Measurements from ENCODE around the gene MAD1L1. TPM values are rescaled to one million over a fixed set of nuclear protein-coding genes. Genes with fewer than 3 reads are reported as not detected.
"Not testable (repeated sequence)": the region's sequence is repeated elsewhere in the genome, so short reads cannot be mapped to it uniquely, and the experiment has no call there.

MAD1L1 gene
- total and polyA plus RNA-seq, 4 donors, result 29.3 to 44.1 (median 35.8) TPM

DNA sequence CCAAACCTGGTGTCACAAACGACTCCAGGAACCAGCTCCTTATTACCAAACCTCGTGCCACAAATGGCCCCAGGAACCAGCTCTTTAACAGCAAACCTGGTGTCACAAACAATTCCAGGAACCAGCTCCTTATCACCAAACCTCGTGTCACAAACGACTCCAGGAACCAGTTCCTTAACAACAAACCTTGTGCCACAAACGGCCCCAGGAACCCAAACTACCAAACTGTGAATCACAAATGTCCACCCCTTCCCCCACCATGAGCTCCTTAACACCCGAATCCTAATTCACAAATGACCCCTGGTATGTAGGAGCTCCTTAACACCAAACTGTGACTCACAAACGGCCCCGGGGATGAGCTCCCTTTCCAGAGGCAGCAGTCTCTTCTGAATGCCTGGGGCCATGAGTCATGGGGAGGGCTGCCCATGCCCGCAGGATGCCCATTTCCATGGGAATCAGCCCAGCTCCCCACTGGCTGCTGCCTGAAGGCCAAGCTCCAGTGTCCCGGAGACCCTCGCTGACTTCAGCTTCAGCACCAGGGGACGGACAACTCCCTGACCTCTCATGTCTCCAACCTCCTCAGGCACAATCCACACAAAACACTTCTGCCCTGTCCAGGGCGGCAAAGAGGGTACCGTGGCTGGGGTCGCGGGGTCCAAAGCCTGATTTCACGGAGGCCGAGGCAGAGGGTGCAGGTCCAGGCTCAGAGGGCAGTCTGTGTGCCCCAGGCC lies 349.5 kb downstream of the MAD1L1 start:
- H3K9me3 ChIP-seq (ENCODE audit: control insufficient read depth, insufficient read depth, low read length), result no peaks in the 10 kb centered on the region
- WGBS (ENCODE audit: insufficient coverage), result 67% methylated on average over 18 of the region's 18 CpGs
- H3K27me3 ChIP-seq (ENCODE audit: control insufficient read depth, insufficient read depth, low read length), result no peaks in the 10 kb centered on the region
- H3K4me1 ChIP-seq (ENCODE audit: control insufficient read depth, insufficient read depth, low read length), result peaks cover 22% of the 10 kb centered on the region
- no peak for DNase-seq (ENCODE audit: low read depth in 4 of 6, low spot score in 6 of 6)
- no peak overlapping the region for H3K27ac ChIP-seq (ENCODE audit: low read depth, low read length)
- H3K4me3 ChIP-seq (ENCODE audit: low read depth, low read length), result no peak overlapping the region
- H3K36me3 ChIP-seq (ENCODE audit: control insufficient read depth, insufficient read depth, low read length), result peaks cover 54% of the 10 kb centered on the region

DNA sequence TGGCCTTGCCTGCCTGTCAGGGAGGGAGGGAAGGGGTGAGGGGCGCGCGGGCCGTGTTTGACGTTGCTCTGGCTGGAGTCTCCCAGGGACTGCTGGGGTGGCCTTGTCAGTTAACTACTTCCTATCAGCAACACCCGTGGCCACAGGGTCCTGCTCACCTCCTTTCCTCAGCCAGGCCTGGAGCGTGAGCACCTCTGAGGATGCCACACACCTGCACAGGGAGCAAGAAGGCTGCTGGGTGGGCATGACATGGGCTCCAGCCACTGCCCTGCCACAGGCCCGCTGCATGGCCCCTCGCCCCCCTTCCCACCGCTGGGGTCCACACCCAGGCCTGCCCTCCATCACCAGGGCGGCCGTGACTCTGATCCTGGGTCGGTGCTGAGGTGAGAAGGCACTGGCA lies 350.3 kb downstream of the MAD1L1 start:
- no peak for DNase-seq (ENCODE audit: low read depth in 4 of 6, low spot score in 6 of 6)
- Histone ChIP-seq H3K9me3 (ENCODE audit: control insufficient read depth, insufficient read depth, low read length) (no peaks in the 10 kb centered on the region), H3K4me3 (ENCODE audit: low read depth, low read length) (no peak overlapping the region), H3K36me3 (ENCODE audit: control insufficient read depth, insufficient read depth, low read length) (peaks cover 46% of the 10 kb centered on the region), H3K27ac (ENCODE audit: low read depth, low read length) (no peak overlapping the region), H3K4me1 (ENCODE audit: control insufficient read depth, insufficient read depth, low read length) (peaks cover 22% of the 10 kb centered on the region), H3K27me3 (ENCODE audit: control insufficient read depth, insufficient read depth, low read length) (no peaks in the 10 kb centered on the region)
- WGBS (ENCODE audit: insufficient coverage), result 52% methylated on average over 6 of the region's 13 CpGs

DNA sequence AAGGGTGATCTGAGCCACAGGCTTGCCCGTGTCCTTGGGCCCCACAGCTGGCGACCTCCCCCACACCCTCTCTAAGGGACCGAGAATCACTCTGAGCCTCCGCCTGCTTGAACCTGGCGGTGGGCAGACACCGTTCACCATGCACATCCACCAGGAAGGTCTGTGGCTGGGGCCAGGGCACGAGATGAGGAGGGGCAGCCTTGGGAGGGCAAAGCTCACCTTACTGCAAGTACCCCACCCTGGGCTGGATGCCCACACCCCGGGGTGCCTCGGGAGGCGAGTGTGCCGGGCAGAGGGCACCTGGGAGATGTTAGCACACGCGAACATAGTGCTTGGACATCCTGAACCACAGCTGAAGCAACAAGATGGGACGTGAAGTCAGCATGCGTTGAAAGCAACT lies 350.8 kb downstream of the MAD1L1 start:
- Histone ChIP-seq H3K4me1 (ENCODE audit: control insufficient read depth, insufficient read depth, low read length) (peaks cover 19% of the 10 kb centered on the region), H3K27ac (ENCODE audit: low read depth, low read length) (no peak overlapping the region), H3K27me3 (ENCODE audit: control insufficient read depth, insufficient read depth, low read length) (no peaks in the 10 kb centered on the region), H3K9me3 (ENCODE audit: control insufficient read depth, insufficient read depth, low read length) (no peaks in the 10 kb centered on the region), H3K36me3 (ENCODE audit: control insufficient read depth, insufficient read depth, low read length) (peaks cover 41% of the 10 kb centered on the region), H3K4me3 (ENCODE audit: low read depth, low read length) (no peak overlapping the region)
- WGBS (ENCODE audit: insufficient coverage), result 93% methylated on average over 9 of the region's 15 CpGs
- DNase-seq (ENCODE audit: low read depth in 4 of 6, low spot score in 6 of 6), result no peak

DNA sequence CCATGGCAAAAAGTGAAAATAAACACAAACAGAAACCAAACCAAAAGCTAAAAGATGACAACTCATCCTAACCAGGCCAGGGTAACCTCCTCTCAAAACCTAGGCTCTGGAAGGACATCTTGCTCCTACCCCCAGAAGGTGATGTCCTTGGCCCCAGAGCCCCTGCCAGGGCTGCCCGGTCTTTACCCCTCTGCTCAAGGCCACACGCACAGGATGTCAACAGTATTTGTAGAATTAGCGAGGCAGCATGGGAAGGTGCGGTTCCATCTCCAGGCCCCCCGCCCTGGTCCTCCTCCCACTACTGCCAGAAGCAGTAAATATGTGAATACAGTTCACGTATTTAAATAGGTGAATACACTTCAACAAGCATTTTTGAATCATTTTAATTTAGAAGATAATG lies 356.1 kb downstream of the MAD1L1 start:
- not testable (repeated sequence) for H3K27me3 ChIP-seq (ENCODE audit: control insufficient read depth, insufficient read depth, low read length); H3K4me3 ChIP-seq (ENCODE audit: low read depth, low read length); H3K9me3 ChIP-seq (ENCODE audit: control insufficient read depth, insufficient read depth, low read length); DNase-seq (ENCODE audit: low read depth in 4 of 6, low spot score in 6 of 6); H3K27ac ChIP-seq (ENCODE audit: low read depth, low read length)
- Histone ChIP-seq H3K4me1 (ENCODE audit: control insufficient read depth, insufficient read depth, low read length) (peaks cover 22% of the 10 kb centered on the region), H3K36me3 (ENCODE audit: control insufficient read depth, insufficient read depth, low read length) (peaks cover 30% of the 10 kb centered on the region)
- 100% methylated on average over 1 of the region's 6 CpGs for WGBS (ENCODE audit: insufficient coverage)

GRCh38 chr7:1875392-1876199 lies 357.1 kb downstream of the MAD1L1 start:
- not testable (repeated sequence) for H3K9me3 ChIP-seq (ENCODE audit: control insufficient read depth, insufficient read depth, low read length); H3K27ac ChIP-seq (ENCODE audit: low read depth, low read length); H3K4me3 ChIP-seq (ENCODE audit: low read depth, low read length); H3K27me3 ChIP-seq (ENCODE audit: control insufficient read depth, insufficient read depth, low read length)
- peak in 1 of 6 donors; percentile 50 for DNase-seq (ENCODE audit: low read depth in 4 of 6, low spot score in 6 of 6)
- WGBS (ENCODE audit: insufficient coverage), result 63% methylated on average over 18 of the region's 29 CpGs
- Histone ChIP-seq H3K36me3 (ENCODE audit: control insufficient read depth, insufficient read depth, low read length) (peaks cover 29% of the 10 kb centered on the region), H3K4me1 (ENCODE audit: control insufficient read depth, insufficient read depth, low read length) (peaks cover 22% of the 10 kb centered on the region)

DNA sequence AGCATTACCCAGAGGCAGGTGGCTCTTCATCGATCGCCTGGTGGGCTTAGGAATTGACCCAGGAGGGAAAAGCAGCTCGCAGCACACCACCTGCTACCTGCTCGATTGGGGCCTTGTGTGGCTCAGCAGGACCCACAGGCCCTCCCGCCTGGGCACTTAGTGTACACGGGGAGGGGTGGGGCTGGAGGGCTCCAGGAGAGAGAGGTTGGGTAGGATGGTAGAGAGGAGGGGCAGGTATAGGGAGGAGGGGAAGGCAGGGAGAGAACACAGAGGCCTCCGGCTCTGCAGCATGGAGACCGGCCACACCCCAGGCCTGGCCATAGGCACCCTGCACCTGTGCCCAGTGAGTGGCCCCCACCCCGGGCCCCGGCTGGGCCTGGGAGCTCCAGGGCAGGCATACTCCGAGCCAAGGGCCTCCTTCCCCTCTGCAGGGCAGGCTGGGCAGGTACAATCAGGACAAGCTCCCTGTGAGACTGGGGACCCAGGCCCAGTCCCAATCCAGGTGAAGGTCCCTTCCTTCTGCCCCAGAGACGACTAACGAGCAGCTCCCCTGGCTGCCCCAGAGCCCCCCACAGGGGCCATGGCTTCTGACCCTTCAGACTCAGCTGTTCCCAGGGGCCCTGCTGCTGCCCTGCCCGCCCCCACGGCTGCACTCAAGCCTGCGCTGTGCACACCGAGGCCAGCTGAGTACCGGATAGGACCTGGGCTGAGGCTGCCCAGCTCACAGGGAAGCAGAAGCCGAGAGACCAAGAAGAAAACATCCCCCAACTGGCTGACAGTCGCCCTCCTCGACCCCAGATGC lies 358.0 kb downstream of the MAD1L1 start:
- peaks cover 22% of the 10 kb centered on the region for H3K4me1 ChIP-seq (ENCODE audit: control insufficient read depth, insufficient read depth, low read length)
- 77% methylated on average over 10 of the region's 21 CpGs for WGBS (ENCODE audit: insufficient coverage)
- not testable (repeated sequence) for H3K27ac ChIP-seq (ENCODE audit: low read depth, low read length); H3K4me3 ChIP-seq (ENCODE audit: low read depth, low read length); H3K27me3 ChIP-seq (ENCODE audit: control insufficient read depth, insufficient read depth, low read length); H3K9me3 ChIP-seq (ENCODE audit: control insufficient read depth, insufficient read depth, low read length); DNase-seq (ENCODE audit: low read depth in 4 of 6, low spot score in 6 of 6)
- peaks cover 22% of the 10 kb centered on the region for H3K36me3 ChIP-seq (ENCODE audit: control insufficient read depth, insufficient read depth, low read length)

GRCh38 chr7:1873857-1874589 lies 358.7 kb downstream of the MAD1L1 start:
- H3K4me3 ChIP-seq (ENCODE audit: low read depth, low read length), result no peak overlapping the region
- H3K36me3 ChIP-seq (ENCODE audit: control insufficient read depth, insufficient read depth, low read length), result peaks cover 25% of the 10 kb centered on the region
- no peaks in the 10 kb centered on the region for H3K9me3 ChIP-seq (ENCODE audit: control insufficient read depth, insufficient read depth, low read length)
- no peaks in the 10 kb centered on the region for H3K27me3 ChIP-seq (ENCODE audit: control insufficient read depth, insufficient read depth, low read length)
- peaks cover 27% of the 10 kb centered on the region for H3K4me1 ChIP-seq (ENCODE audit: control insufficient read depth, insufficient read depth, low read length)
- 90% methylated on average over 35 of the region's 38 CpGs for whole genome bisulfite sequencing (ENCODE audit: insufficient coverage)
- no peak overlapping the region for H3K27ac ChIP-seq (ENCODE audit: low read depth, low read length)
- DNase-seq (ENCODE audit: low read depth in 4 of 6, low spot score in 6 of 6), result no peak

DNA sequence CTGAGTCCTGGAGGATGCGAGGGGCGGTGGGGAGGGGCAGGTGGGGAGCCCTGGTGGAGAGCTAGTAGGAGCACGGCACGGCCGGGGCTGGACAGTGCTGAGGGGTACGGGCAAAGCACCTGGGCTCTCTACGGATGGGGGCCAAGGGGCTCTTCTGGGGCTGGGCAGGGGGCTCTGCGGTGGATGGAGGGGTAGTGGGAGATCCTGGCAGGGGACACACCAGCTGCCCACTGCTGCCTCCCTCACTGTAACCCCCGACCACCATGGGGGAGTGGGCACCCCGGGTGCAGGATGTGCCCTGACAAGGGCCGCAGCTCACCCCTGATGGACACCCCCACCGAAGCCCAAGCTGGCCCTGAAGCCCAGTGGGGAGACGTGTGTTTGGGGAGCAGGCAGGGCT lies 359.3 kb downstream of the MAD1L1 start:
- no peak for DNase-seq (ENCODE audit: low read depth in 4 of 6, low spot score in 6 of 6)
- no peak overlapping the region for H3K27ac ChIP-seq (ENCODE audit: low read depth, low read length)
- 93% methylated on average over 9 of the region's 13 CpGs for WGBS (ENCODE audit: insufficient coverage)
- H3K36me3 ChIP-seq (ENCODE audit: control insufficient read depth, insufficient read depth, low read length), result peaks cover 29% of the 10 kb centered on the region
- no peaks in the 10 kb centered on the region for H3K9me3 ChIP-seq (ENCODE audit: control insufficient read depth, insufficient read depth, low read length)
- H3K4me1 ChIP-seq (ENCODE audit: control insufficient read depth, insufficient read depth, low read length), result peaks cover 32% of the 10 kb centered on the region
- no peaks in the 10 kb centered on the region for H3K27me3 ChIP-seq (ENCODE audit: control insufficient read depth, insufficient read depth, low read length)
- no peak overlapping the region for H3K4me3 ChIP-seq (ENCODE audit: low read depth, low read length)

DNA sequence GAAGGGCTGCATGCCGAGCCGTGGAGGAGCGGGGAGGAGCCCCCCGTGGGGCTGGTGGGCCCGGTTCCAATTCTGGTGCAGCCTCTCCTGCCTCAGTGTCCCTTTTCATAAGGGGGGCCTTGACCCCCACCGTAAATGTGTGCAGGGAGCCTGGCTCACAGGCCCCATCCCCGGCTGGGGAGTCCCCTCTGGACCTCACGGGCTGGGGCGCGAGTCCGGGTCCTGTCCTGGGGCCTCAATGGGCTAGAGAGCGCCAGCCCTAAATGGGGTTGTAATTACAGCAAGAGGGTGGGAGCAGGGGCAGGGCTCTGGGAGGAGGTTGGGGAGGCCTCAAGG lies 359.7 kb downstream of the MAD1L1 start:
- Histone ChIP-seq H3K27me3 (ENCODE audit: control insufficient read depth, insufficient read depth, low read length) (no peaks in the 10 kb centered on the region), H3K4me3 (ENCODE audit: low read depth, low read length) (no peak overlapping the region)
- 77% methylated on average over 10 of the region's 12 CpGs for whole genome bisulfite sequencing (ENCODE audit: insufficient coverage)

More for the DNA sequence above, 359.7 kb downstream of the MAD1L1 start:
- H3K36me3 ChIP-seq (ENCODE audit: control insufficient read depth, insufficient read depth, low read length), result peaks cover 31% of the 10 kb centered on the region
- H3K27ac ChIP-seq (ENCODE audit: low read depth, low read length), result no peak overlapping the region
- H3K4me1 ChIP-seq (ENCODE audit: control insufficient read depth, insufficient read depth, low read length), result peaks cover 33% of the 10 kb centered on the region
- H3K9me3 ChIP-seq (ENCODE audit: control insufficient read depth, insufficient read depth, low read length), result no peaks in the 10 kb centered on the region
- no peak for DNase-seq (ENCODE audit: low read depth in 4 of 6, low spot score in 6 of 6)

All from spinal cord (tissue), 10 donors.